ENCODE measurements around the gene CACNA2D3. TPM values are rescaled to one million over a fixed set of nuclear protein-coding genes. Genes with fewer than 3 reads are reported as not detected.

Gene CACNA2D3
- total and polyA plus RNA-seq, 4 donors = 0.06 to 0.37 (median 0.08) TPM; not detected in 1

- Histone ChIP-seq H3K36me3 (ENCODE audit: control insufficient read depth in 4 of 4, insufficient read depth in 3 of 4, low read depth in 1 of 4, low read length in 3 of 4) (no peaks in the 10 kb centered on the region), H3K4me1 (ENCODE audit: control insufficient read depth in 4 of 4, insufficient read depth in 4 of 4, low read length in 3 of 4) (no peaks in the 10 kb centered on the region), H3K27ac (ENCODE audit: low read depth in 1 of 2, low read length in 2 of 2) (no peak overlapping the region), H3K4me3 (ENCODE audit: low read depth in 1 of 3, low read length in 3 of 3) (no peak overlapping the region), H3K9me3 (ENCODE audit: control insufficient read depth in 4 of 4, low read length in 3 of 4) (no peaks in the 10 kb centered on the region), H3K27me3 (ENCODE audit: control insufficient read depth in 4 of 4, insufficient read depth in 4 of 4, low read length in 3 of 4) (peaks cover 0 to 3% (median 2%) of the 10 kb centered on the region in 4 donors), H3K9ac (ENCODE audit: low read depth in 1 of 2, low read length in 2 of 2) (no peak overlapping the region)
- 63% methylated on average over 4 of the region's 4 CpGs for WGBS
- no peak for TF ChIP-seq YY1 (IDR thresholded peaks at IDR 0.05)
- TF ChIP-seq GABPA (IDR thresholded peaks at IDR 0.05 in 1 of 2, conservative IDR thresholded peaks at IDR 0.05 in 1 of 2) = no peak
- no peak for TF ChIP-seq ATF3 (IDR thresholded peaks at IDR 0.05)
- TF ChIP-seq NR2F2 (IDR thresholded peaks at IDR 0.05) = no peak
- no peak for TF ChIP-seq SP1 (IDR thresholded peaks at IDR 0.05)
- TF ChIP-seq ZBTB33 (IDR thresholded peaks at IDR 0.05) = no peak
- no peak for TF ChIP-seq FOXA2 (IDR thresholded peaks at IDR 0.05)
- no peak for TF ChIP-seq TAF1 (conservative IDR thresholded peaks at IDR 0.05)
- TF ChIP-seq RAD21 (IDR thresholded peaks at IDR 0.05) = no peak
- TF ChIP-seq FOXA1 (IDR thresholded peaks at IDR 0.05) = no peak
- no peak for DNase-seq (ENCODE audit: low spot score)
These were observed 254.7 kb downstream of the CACNA2D3 start for GRCh38 chr3:54376939-54377578.

- Histone ChIP-seq H3K9ac (ENCODE audit: low read depth in 1 of 2, low read length in 2 of 2) (no peak overlapping the region), H3K27ac (ENCODE audit: low read depth in 1 of 2, low read length in 2 of 2) (no peak overlapping the region), H3K9me3 (ENCODE audit: control insufficient read depth in 4 of 4, low read length in 3 of 4) (no peaks in the 10 kb centered on the region), H3K36me3 (ENCODE audit: control insufficient read depth in 4 of 4, insufficient read depth in 3 of 4, low read depth in 1 of 4, low read length in 3 of 4) (no peaks in the 10 kb centered on the region), H3K27me3 (ENCODE audit: control insufficient read depth in 4 of 4, insufficient read depth in 4 of 4, low read length in 3 of 4) (peaks cover 0 to 3% (median 2%) of the 10 kb centered on the region in 4 donors), H3K4me3 (ENCODE audit: low read depth in 1 of 3, low read length in 3 of 3) (no peak overlapping the region), H3K4me1 (ENCODE audit: control insufficient read depth in 4 of 4, insufficient read depth in 4 of 4, low read length in 3 of 4) (no peaks in the 10 kb centered on the region)
- DNase-seq (ENCODE audit: low spot score) = no peak
- TF ChIP-seq YY1 (IDR thresholded peaks at IDR 0.05) = no peak
- no peak for TF ChIP-seq RAD21 (IDR thresholded peaks at IDR 0.05)
- TF ChIP-seq SP1 (IDR thresholded peaks at IDR 0.05) = no peak
- no peak for TF ChIP-seq HNF4G (IDR thresholded peaks at IDR 0.05)
- TF ChIP-seq CTCF (IDR thresholded peaks at IDR 0.05; ENCODE audit: low read depth, low read length, missing input control) = no peak
- TF ChIP-seq EGR1 (IDR thresholded peaks at IDR 0.05; ENCODE audit: low read depth in 2 of 2) = no peak
- TF ChIP-seq GABPA (IDR thresholded peaks at IDR 0.05 in 1 of 2, conservative IDR thresholded peaks at IDR 0.05 in 1 of 2) = no peak
- no peak for TF ChIP-seq HNF4A (conservative IDR thresholded peaks at IDR 0.05)
- no peak for TF ChIP-seq JUND (IDR thresholded peaks at IDR 0.05)
- 88% methylated on average over 5 of the region's 5 CpGs for WGBS
These were observed 255.8 kb downstream of the CACNA2D3 start for GRCh38 chr3:54378184-54378583.

- Histone ChIP-seq H3K4me3 (ENCODE audit: low read depth in 1 of 3, low read length in 3 of 3) (no peak overlapping the region), H3K27me3 (ENCODE audit: control insufficient read depth in 4 of 4, insufficient read depth in 4 of 4, low read length in 3 of 4) (peaks cover 0 to 3% (median 2%) of the 10 kb centered on the region in 4 donors), H3K36me3 (ENCODE audit: control insufficient read depth in 4 of 4, insufficient read depth in 3 of 4, low read depth in 1 of 4, low read length in 3 of 4) (no peaks in the 10 kb centered on the region), H3K27ac (ENCODE audit: low read depth in 1 of 2, low read length in 2 of 2) (no peak overlapping the region), H3K4me1 (ENCODE audit: control insufficient read depth in 4 of 4, insufficient read depth in 4 of 4, low read length in 3 of 4) (no peaks in the 10 kb centered on the region), H3K9me3 (ENCODE audit: control insufficient read depth in 4 of 4, low read length in 3 of 4) (no peaks in the 10 kb centered on the region), H3K9ac (ENCODE audit: low read depth in 1 of 2, low read length in 2 of 2) (no peak overlapping the region)
- no peak for DNase-seq (ENCODE audit: low spot score)
- WGBS = 77% methylated on average over 1 of the region's 1 CpG
- TF ChIP-seq ZBTB33 (IDR thresholded peaks at IDR 0.05) (no peak), YY1 (IDR thresholded peaks at IDR 0.05) (no peak), HNF4G (IDR thresholded peaks at IDR 0.05) (no peak), EGR1 (IDR thresholded peaks at IDR 0.05; ENCODE audit: low read depth in 2 of 2) (no peak), NR2F2 (IDR thresholded peaks at IDR 0.05) (no peak), SP1 (IDR thresholded peaks at IDR 0.05) (no peak), RXRA (IDR thresholded peaks at IDR 0.05) (no peak)
These were observed 261.9 kb downstream of the CACNA2D3 start for GRCh38 chr3:54384279-54384678.
